Lower lobe of right lung (tissue), 2 donors: Measurements from ENCODE around the gene NOL9. TPM values are rescaled to one million over a fixed set of nuclear protein-coding genes. Genes with fewer than 3 reads are reported as not detected.
"Not testable (repeated sequence)": the region's sequence is repeated elsewhere in the genome, so short reads cannot be mapped to it uniquely, and the experiment has no call there.

Experiments used
- ATAC-seq, 2 donors: fragments of 200-7000 bp; cut with Tn5 transposase; one replicate each; pipeline ENCODE4 v1.9.1; 2020 to 2022; ENCODE audit warnings: mild to moderate bottlenecking in 2 of 2, moderate library complexity in 2 of 2
- DNase-seq: peaks from one replicate; pipeline ENCODE4 v3.0.0-alpha.2; 2020
- H3K27ac ChIP-seq: fragments of 200-600 bp; one replicate; pipeline ENCODE4 v1.8.0; 2022
- H3K27me3 ChIP-seq: fragments of 200-600 bp; one replicate; pipeline ENCODE4 v1.8.0; 2022; ENCODE audit warnings: low read depth
- H3K36me3 ChIP-seq: fragments of 200-600 bp; one replicate; pipeline ENCODE4 v1.8.0; 2022; ENCODE audit warnings: mild to moderate bottlenecking
- H3K4me1 ChIP-seq: fragments of 200-600 bp; one replicate; pipeline ENCODE4 v1.8.0; 2022
- H3K4me3 ChIP-seq: fragments of 200-600 bp; one replicate; pipeline ENCODE4 v1.8.0; 2022; ENCODE audit warnings: mild to moderate bottlenecking
- H3K9me3 ChIP-seq: fragments of 200-600 bp; one replicate; pipeline ENCODE4 v1.8.0; 2022
- CTCF ChIP-seq: fragments of 200-600 bp; IDR thresholded peaks from one replicate; pipeline ENCODE4 v1.8.0; 2022; ENCODE audit warnings: antibody characterized with exemption, mild to moderate bottlenecking
- intact Hi-C: fragments of 100-400 bp; cut with DNase I; formaldehyde crosslinking; loops from one replicate; pipeline ENCODE4 v1.11.0; 2022
- total RNA-seq: library from RNA; stranded (reverse); fragmentation: NEBNext Ultra II Directional; extraction: Animal tissue kit (Norgen Biotek cat#: 25700); gene quantifications from one replicate; pipeline ENCODE4 v1.2.1, GENCODE V29; 2021
- donor health status: DM: no; HTN: yes; CAD: no; lungs with severe emphysema.

The NOL9 gene
- total RNA-seq, 1 donor from 2014 or later = 19.4 TPM

GRCh38 chr1:6601049-6601922, 47.0 kb upstream of the NOL9 start:
- DNase-seq (peak; percentile 75), ATAC-seq (peak; percentile 48 to 54)
- H3K4me1 ChIP-seq = peaks cover 67% of the 10 kb centered on the region
- peak overlapping the region; percentile 100 for H3K27ac ChIP-seq
- intact Hi-C loops = no loop called here
- peak overlapping the region; percentile 92 for H3K4me3 ChIP-seq
- TF ChIP-seq CTCF = no peak
- H3K36me3 ChIP-seq = peaks cover 34% of the 10 kb centered on the region
- no peaks in the 10 kb centered on the region for H3K9me3 ChIP-seq
- H3K27me3 ChIP-seq = no peaks in the 10 kb centered on the region

GRCh38 chr1:6600410-6601048, 46.2 kb upstream of the NOL9 start:
- TF ChIP-seq CTCF = no peak
- Histone ChIP-seq H3K27ac (peak overlapping the region; percentile 100), H3K36me3 (peaks cover 41% of the 10 kb centered on the region), H3K9me3 (no peaks in the 10 kb centered on the region), H3K27me3 (no peaks in the 10 kb centered on the region), H3K4me1 (peaks cover 71% of the 10 kb centered on the region), H3K4me3 (peak overlapping the region; percentile 92)
- intact Hi-C loops = no loop called here
- DNase-seq (no peak), ATAC-seq (no peak)

- intact Hi-C loops = not testable (repeated sequence)
Observed at GRCh38 chr1:6599991-6600390, 45.7 kb upstream of the NOL9 start.

GRCh38 chr1:6599141-6599975, 45.0 kb upstream of the NOL9 start:
- Histone ChIP-seq H3K27ac (peak overlapping the region; percentile 100), H3K9me3 (no peaks in the 10 kb centered on the region), H3K4me1 (peaks cover 60% of the 10 kb centered on the region), H3K27me3 (no peaks in the 10 kb centered on the region), H3K36me3 (peaks cover 53% of the 10 kb centered on the region), H3K4me3 (peak overlapping the region; percentile 92)
- DNase-seq (no peak), ATAC-seq (no peak)
- intact Hi-C loops = no loop called here
- no peak for TF ChIP-seq CTCF

More at GRCh38 chr1:6599991-6600390, 45.7 kb upstream of the NOL9 start:
- ATAC-seq, DNase-seq, H3K9me3 ChIP-seq, H3K27me3 ChIP-seq: not testable (repeated sequence)
- peak overlapping the region; percentile 100 for H3K27ac ChIP-seq
- peak overlapping the region; percentile 92 for H3K4me3 ChIP-seq
- H3K4me1 ChIP-seq = peaks cover 66% of the 10 kb centered on the region
- peaks cover 47% of the 10 kb centered on the region for H3K36me3 ChIP-seq

- H3K36me3 ChIP-seq = peaks cover 69% of the 10 kb centered on the region
- TF ChIP-seq CTCF = no peak
- ATAC-seq (no peak), DNase-seq (no peak)
- H3K4me3 ChIP-seq = no peak overlapping the region
- intact Hi-C loops = no loop called here
- H3K27me3 ChIP-seq = no peaks in the 10 kb centered on the region
- peaks cover 49% of the 10 kb centered on the region for H3K4me1 ChIP-seq
- H3K27ac ChIP-seq = no peak overlapping the region
- no peaks in the 10 kb centered on the region for H3K9me3 ChIP-seq
Observed at GRCh38 chr1:6597777-6598131, 43.4 kb upstream of the NOL9 start.
